ENCODE measurements around the gene SP5. TPM values are rescaled to one million over a fixed set of nuclear protein-coding genes. Genes with fewer than 3 reads are reported as not detected.

The SP5 gene
- total RNA-seq, 1 experiment from 2014 or later: 161 TPM

DNA sequence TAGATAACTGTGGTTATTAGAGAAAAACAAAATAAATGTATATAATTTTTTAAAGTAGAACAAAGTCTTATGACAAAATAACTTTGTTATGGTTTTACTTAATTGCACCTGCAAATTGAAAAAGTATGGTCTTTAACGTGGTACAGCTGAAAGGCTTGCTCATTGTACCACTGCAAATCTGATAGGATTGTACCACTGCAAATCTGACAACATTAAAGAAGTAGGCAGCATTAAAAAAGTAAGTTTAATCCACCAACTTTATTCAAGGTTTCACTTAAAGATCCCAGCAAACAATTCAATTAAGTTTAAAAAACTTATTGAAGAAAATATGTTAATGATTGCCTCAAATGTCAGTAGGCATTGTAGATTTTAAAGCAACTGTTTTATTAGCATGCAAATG lies 4.7 kb downstream of the SP5 start:
- intact Hi-C loops (cut with micrococcal nuclease; ENCODE audit: unreplicated experiment): loop anchor here (5.0 kb wide), 2 partner anchors 148 to 207 kb away; partner anchors contain the start of gene GORASP2
- TF ChIP-seq, protein P1, sequence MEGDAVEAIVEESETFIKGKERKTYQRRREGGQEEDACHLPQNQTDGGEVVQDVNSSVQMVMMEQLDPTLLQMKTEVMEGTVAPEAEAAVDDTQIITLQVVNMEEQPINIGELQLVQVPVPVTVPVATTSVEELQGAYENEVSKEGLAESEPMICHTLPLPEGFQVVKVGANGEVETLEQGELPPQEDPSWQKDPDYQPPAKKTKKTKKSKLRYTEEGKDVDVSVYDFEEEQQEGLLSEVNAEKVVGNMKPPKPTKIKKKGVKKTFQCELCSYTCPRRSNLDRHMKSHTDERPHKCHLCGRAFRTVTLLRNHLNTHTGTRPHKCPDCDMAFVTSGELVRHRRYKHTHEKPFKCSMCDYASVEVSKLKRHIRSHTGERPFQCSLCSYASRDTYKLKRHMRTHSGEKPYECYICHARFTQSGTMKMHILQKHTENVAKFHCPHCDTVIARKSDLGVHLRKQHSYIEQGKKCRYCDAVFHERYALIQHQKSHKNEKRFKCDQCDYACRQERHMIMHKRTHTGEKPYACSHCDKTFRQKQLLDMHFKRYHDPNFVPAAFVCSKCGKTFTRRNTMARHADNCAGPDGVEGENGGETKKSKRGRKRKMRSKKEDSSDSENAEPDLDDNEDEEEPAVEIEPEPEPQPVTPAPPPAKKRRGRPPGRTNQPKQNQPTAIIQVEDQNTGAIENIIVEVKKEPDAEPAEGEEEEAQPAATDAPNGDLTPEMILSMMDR (IDR thresholded peaks at IDR 0.05; ENCODE audit: insufficient read depth in 1 of 2, low read depth in 1 of 2, low read length in 1 of 2, severe bottlenecking in 1 of 2, unreplicated experiment in 1 of 2): no peak
- Histone ChIP-seq H3K9me3 (no peaks in the 10 kb centered on the region), H3K4me3 (ENCODE audit: low read depth, low read length) (no peak overlapping the region), H3K27me3 (replicated peaks; ENCODE audit: control insufficient read depth, insufficient read depth, low read length) (no peaks in the 10 kb centered on the region), H3K36me3 (ENCODE audit: control insufficient read depth, insufficient read depth, low read length) (no peaks in the 10 kb centered on the region), H3K4me1 (peaks cover 11% of the 10 kb centered on the region; the same call in 1 of the 2 replicates)
- POLR2A ChIA-PET: no interaction called here
- DNase-seq: no peak
- Mint-ChIP-seq H3K4me3 (ENCODE audit: unreplicated experiment) (peak overlapping the region; percentile 100), H3K4me1 (ENCODE audit: low read depth, unreplicated experiment) (peaks cover 8% of the 10 kb centered on the region), H3K27me3 (ENCODE audit: insufficient read depth, unreplicated experiment) (no peaks in the 10 kb centered on the region), H3K27ac (ENCODE audit: unreplicated experiment) (no peak overlapping the region), H3K9me3 (ENCODE audit: unreplicated experiment) (no peaks in the 10 kb centered on the region), H3K36me3 (ENCODE audit: insufficient read depth, unreplicated experiment) (peaks cover 82% of the 10 kb centered on the region)
- CTCF ChIA-PET: no interaction called here
- BruUV-seq (replicated peaks): no TSS peak

DNA sequence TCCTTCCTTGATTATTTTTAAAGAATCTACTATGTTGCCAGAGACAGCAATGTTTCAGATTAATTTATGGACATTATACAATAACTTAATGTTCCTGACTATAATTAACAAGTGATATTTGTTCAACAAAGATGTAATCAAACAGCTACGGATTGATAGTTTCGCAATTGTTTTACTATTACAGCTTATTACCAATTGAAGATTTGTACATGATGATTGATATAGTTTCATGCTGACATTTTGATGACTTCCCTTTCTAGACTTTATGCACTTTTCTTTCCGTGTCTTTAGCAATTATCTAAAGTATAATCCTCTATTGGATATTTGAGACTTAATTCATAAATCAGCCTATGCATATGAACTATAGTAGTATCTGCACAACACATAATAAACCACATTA lies 6.5 kb downstream of the SP5 start:
- no peaks in the 10 kb centered on the region for H3K36me3 ChIP-seq (ENCODE audit: control insufficient read depth, insufficient read depth, low read length)
- Mint-ChIP-seq H3K27ac (ENCODE audit: unreplicated experiment) (no peak overlapping the region), H3K27me3 (ENCODE audit: insufficient read depth, unreplicated experiment) (no peaks in the 10 kb centered on the region), H3K4me1 (ENCODE audit: low read depth, unreplicated experiment) (peaks cover 8% of the 10 kb centered on the region), H3K36me3 (ENCODE audit: insufficient read depth, unreplicated experiment) (peaks cover 63% of the 10 kb centered on the region), H3K4me3 (ENCODE audit: unreplicated experiment) (no peak overlapping the region), H3K9me3 (ENCODE audit: unreplicated experiment) (no peaks in the 10 kb centered on the region)
- intact Hi-C loops (cut with micrococcal nuclease; ENCODE audit: unreplicated experiment): no loop called here
- TF ChIP-seq, protein P1 (IDR thresholded peaks at IDR 0.05; ENCODE audit: insufficient read depth in 1 of 2, low read depth in 1 of 2, low read length in 1 of 2, severe bottlenecking in 1 of 2, unreplicated experiment in 1 of 2): no peak
- ChIA-PET CTCF (no interaction called here), POLR2A (no interaction called here)
- H3K27me3 ChIP-seq (replicated peaks; ENCODE audit: control insufficient read depth, insufficient read depth, low read length): no peaks in the 10 kb centered on the region
- no peaks in the 10 kb centered on the region for H3K9me3 ChIP-seq
- DNase-seq: no peak
- no peak overlapping the region for H3K4me3 ChIP-seq (ENCODE audit: low read depth, low read length)
- no TSS peak for BruUV-seq (replicated peaks)
- H3K4me1 ChIP-seq: peaks cover 11% of the 10 kb centered on the region; the same call in 1 of the 2 replicates

DNA sequence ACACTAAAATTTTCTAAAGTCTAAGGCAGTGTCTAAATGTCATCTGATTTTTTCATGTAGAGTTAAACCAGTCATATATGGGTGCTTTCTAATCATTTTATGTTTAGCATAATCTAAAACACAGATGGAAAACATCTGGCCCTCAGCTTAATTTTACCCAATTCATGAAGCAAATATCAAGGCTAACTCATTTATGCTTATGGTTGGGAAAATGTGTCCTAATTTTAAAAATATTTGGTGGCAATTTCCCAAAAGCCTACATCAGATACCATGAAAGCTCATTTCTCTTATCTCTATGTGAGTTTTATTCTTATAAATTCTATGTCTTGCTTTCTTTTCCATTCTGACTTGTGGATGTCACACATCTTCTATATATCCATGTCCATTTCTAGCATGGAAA lies 7.2 kb downstream of the SP5 start:
- intact Hi-C loops (cut with micrococcal nuclease; ENCODE audit: unreplicated experiment): no loop called here
- Mint-ChIP-seq H3K27ac (ENCODE audit: unreplicated experiment) (no peak overlapping the region), H3K4me1 (ENCODE audit: low read depth, unreplicated experiment) (peaks cover 8% of the 10 kb centered on the region), H3K4me3 (ENCODE audit: unreplicated experiment) (no peak overlapping the region), H3K36me3 (ENCODE audit: insufficient read depth, unreplicated experiment) (peaks cover 57% of the 10 kb centered on the region), H3K27me3 (ENCODE audit: insufficient read depth, unreplicated experiment) (no peaks in the 10 kb centered on the region), H3K9me3 (ENCODE audit: unreplicated experiment) (no peaks in the 10 kb centered on the region)
- ChIA-PET CTCF (no interaction called here), POLR2A (no interaction called here)
- Histone ChIP-seq H3K4me1 (peaks cover 11% of the 10 kb centered on the region; the same call in 1 of the 2 replicates), H3K36me3 (ENCODE audit: control insufficient read depth, insufficient read depth, low read length) (no peaks in the 10 kb centered on the region), H3K4me3 (ENCODE audit: low read depth, low read length) (no peak overlapping the region), H3K27me3 (replicated peaks; ENCODE audit: control insufficient read depth, insufficient read depth, low read length) (no peaks in the 10 kb centered on the region), H3K9me3 (no peaks in the 10 kb centered on the region)
- TF ChIP-seq, protein P1 (IDR thresholded peaks at IDR 0.05; ENCODE audit: insufficient read depth in 1 of 2, low read depth in 1 of 2, low read length in 1 of 2, severe bottlenecking in 1 of 2, unreplicated experiment in 1 of 2): no peak
- DNase-seq: no peak
- BruUV-seq (replicated peaks): no TSS peak

Measured in Caco-2 (cell line).